ENCODE data around the gene TBX21.

DNA sequence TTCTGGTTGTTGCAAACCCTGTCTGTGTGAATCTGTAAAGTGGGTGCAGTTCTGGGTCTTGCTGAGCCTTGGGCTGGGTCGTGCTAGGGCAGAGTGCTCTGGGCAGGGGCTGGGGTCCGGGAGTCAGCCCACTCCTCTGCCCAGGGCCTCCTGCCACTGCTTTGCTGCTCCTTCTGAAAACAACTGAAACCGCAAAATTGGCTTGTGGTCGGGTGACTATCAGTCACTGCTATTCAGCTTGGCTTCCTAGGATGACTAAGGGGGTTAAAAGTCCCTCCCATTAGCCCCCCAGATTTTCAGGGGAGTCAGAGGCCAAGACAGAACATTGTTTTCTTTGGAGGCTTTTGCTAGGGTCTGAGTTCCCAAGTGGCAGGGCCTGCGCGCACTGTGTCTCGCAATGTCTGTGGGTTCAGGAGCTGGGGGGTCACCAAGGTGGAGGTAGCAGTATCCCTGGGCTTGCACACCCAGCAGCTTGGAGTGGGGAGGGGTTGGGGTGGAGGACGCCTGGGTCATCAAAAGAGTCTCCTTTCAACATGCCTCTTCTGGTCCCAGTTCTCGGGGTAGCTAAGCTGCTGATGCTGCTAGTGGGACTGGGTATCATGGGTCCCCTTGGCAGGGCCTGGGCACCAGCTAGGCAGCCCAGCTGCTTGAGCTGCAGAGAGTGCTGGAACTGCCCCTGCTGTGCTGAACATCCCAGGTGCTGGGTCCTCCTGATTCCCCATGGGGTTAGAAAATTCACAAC lies 13.5 kb upstream of the TBX21 start:
- TF ChIP-seq, protein P1, sequence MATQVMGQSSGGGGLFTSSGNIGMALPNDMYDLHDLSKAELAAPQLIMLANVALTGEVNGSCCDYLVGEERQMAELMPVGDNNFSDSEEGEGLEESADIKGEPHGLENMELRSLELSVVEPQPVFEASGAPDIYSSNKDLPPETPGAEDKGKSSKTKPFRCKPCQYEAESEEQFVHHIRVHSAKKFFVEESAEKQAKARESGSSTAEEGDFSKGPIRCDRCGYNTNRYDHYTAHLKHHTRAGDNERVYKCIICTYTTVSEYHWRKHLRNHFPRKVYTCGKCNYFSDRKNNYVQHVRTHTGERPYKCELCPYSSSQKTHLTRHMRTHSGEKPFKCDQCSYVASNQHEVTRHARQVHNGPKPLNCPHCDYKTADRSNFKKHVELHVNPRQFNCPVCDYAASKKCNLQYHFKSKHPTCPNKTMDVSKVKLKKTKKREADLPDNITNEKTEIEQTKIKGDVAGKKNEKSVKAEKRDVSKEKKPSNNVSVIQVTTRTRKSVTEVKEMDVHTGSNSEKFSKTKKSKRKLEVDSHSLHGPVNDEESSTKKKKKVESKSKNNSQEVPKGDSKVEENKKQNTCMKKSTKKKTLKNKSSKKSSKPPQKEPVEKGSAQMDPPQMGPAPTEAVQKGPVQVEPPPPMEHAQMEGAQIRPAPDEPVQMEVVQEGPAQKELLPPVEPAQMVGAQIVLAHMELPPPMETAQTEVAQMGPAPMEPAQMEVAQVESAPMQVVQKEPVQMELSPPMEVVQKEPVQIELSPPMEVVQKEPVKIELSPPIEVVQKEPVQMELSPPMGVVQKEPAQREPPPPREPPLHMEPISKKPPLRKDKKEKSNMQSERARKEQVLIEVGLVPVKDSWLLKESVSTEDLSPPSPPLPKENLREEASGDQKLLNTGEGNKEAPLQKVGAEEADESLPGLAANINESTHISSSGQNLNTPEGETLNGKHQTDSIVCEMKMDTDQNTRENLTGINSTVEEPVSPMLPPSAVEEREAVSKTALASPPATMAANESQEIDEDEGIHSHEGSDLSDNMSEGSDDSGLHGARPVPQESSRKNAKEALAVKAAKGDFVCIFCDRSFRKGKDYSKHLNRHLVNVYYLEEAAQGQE (IDR thresholded peaks at IDR 0.05; ENCODE audit: insufficient read depth in 1 of 2, low read depth in 2 of 2, low read length in 2 of 2), result no peak
- TF ChIP-seq POLR2AphosphoS5 (IDR thresholded peaks at IDR 0.05; ENCODE audit: low read depth, low read length) (no peak), TAF1 (IDR thresholded peaks at IDR 0.05; ENCODE audit: borderline replicate concordance, insufficient read depth, low read length) (no peak), FOXP2 (optimal IDR thresholded peaks at IDR 0.05; ENCODE audit: borderline replicate concordance, extremely low read depth, extremely low read length, insufficient read depth) (no peak), SIN3A (IDR thresholded peaks at IDR 0.05; ENCODE audit: borderline replicate concordance, insufficient read depth, low read length) (no peak)
